ENCODE measurements around the gene PGF. TPM values are rescaled to one million over a fixed set of nuclear protein-coding genes. Genes with fewer than 3 reads are reported as not detected.

PGF gene
- total RNA-seq, 1 donor from 2014 or later: 4.7 TPM

DNA sequence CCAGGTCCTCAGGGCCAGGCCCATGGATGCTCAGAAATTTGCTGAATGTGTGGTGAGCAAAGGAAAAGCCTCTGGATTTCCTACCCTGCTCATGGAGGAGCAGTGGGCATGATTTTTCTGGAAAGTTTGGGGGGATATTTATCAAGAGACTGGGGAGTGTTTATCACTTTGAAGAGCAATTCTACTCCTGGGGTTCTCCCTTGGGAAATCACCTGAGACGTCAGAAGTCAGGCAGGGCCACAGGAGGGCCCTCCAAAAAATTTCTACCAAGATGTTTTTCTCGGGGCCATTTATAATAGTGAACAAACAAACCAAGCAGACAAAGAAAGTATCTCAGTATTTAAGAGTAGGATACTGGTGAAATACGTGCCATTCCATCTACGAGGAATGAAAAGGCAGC lies 27.3 kb upstream of the PGF start:
- Histone ChIP-seq H3K4me1 (peaks cover 6% of the 10 kb centered on the region), H3K27me3 (no peaks in the 10 kb centered on the region), H3K9me3 (no peaks in the 10 kb centered on the region), H3K4me3 (no peak overlapping the region), H3K36me3 (no peaks in the 10 kb centered on the region), H3K27ac (no peak overlapping the region)
- no peak for ATAC-seq
- intact Hi-C loops (cut with DNase I): no loop called here
- TF ChIP-seq, protein P1, sequence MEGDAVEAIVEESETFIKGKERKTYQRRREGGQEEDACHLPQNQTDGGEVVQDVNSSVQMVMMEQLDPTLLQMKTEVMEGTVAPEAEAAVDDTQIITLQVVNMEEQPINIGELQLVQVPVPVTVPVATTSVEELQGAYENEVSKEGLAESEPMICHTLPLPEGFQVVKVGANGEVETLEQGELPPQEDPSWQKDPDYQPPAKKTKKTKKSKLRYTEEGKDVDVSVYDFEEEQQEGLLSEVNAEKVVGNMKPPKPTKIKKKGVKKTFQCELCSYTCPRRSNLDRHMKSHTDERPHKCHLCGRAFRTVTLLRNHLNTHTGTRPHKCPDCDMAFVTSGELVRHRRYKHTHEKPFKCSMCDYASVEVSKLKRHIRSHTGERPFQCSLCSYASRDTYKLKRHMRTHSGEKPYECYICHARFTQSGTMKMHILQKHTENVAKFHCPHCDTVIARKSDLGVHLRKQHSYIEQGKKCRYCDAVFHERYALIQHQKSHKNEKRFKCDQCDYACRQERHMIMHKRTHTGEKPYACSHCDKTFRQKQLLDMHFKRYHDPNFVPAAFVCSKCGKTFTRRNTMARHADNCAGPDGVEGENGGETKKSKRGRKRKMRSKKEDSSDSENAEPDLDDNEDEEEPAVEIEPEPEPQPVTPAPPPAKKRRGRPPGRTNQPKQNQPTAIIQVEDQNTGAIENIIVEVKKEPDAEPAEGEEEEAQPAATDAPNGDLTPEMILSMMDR (IDR thresholded peaks at IDR 0.05): no peak
- DNase-seq: no peak

DNA sequence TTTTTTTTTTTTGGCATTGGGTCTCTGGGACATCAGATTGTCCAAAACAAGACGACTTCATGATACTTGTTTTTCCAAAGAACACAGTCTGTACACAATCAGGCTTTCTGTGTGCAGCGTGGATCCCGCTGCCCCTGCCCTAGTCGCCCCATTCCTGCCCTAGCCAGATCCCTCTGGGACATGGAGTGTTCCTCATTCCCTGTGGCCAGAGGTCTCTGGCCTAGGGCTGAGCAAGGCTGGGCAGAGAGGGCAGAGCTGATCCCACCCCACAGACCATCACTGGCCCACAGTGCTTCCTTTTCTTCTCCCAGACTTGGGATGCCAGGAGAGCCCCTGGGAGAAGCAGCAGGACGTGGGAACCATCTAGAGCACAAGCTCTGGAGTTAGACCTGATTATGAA lies 26.4 kb upstream of the PGF start:
- TF ChIP-seq, protein P1 (IDR thresholded peaks at IDR 0.05): no peak
- H3K4me3 ChIP-seq: no peak overlapping the region
- H3K4me1 ChIP-seq: peaks cover 6% of the 10 kb centered on the region
- no peaks in the 10 kb centered on the region for H3K36me3 ChIP-seq
- H3K27ac ChIP-seq: no peak overlapping the region
- DNase-seq: no peak
- no peaks in the 10 kb centered on the region for H3K9me3 ChIP-seq
- H3K27me3 ChIP-seq: no peaks in the 10 kb centered on the region
- ATAC-seq: no peak
- intact Hi-C loops (cut with DNase I): no loop called here

DNA sequence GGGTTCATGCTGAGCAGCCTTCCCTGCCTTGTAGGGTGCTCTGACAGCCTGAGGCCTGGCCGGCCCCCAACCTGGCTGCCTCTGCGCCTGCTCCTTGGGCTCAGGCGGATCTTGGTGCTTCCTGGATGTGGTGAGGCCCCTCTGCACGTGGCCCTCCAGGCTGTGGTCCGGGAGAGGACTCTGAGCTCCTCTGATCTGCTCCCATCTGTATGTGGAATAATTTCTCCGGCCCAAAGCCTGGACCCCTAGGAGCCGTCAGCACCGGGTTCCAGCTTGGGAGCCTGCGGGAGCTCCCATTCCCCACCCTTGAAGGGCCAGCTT lies 26.0 kb upstream of the PGF start:
- H3K4me3 ChIP-seq: no peak overlapping the region
- TF ChIP-seq, protein P1 (IDR thresholded peaks at IDR 0.05): no peak
- H3K9me3 ChIP-seq: no peaks in the 10 kb centered on the region
- DNase-seq (no peak), ATAC-seq (no peak)
- H3K36me3 ChIP-seq: no peaks in the 10 kb centered on the region
- intact Hi-C loops (cut with DNase I): no loop called here
- peaks cover 6% of the 10 kb centered on the region for H3K4me1 ChIP-seq
- H3K27ac ChIP-seq: no peak overlapping the region
- H3K27me3 ChIP-seq: no peaks in the 10 kb centered on the region

DNA sequence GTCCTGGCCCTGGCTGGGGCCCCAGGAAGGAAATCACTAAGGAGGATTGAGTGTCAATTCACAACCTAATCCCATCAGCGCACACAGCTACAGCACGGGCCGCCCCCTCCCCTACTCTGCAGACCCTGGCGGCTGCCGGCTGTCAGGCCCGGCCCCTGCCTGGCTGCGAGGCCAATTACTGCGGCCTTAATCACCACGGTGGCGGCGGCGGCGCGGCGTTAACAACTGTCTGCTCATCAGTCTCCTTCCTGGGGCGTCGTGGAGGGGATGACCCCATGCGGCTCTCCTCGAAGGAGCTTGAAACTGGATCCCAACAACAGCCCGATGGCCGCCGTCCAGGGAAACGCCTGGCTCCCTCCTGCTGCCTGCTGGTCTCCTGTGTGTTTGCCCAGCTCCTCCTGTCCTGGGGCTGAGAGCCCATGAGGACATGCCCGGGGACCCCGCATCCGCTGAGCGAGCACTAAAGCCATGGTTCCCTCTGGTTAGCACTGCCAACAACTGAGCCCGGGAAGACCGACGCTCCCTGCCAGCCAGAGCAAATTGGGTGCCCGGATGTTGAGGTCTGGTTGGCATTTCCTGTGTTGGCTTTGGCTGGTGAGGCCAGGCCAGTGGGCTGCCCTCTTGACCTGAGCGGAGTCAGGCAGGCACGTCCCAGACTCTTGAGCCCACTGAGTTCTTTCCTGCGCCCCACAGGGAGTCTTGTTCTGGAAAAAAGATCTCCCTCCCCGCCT lies 25.5 kb upstream of the PGF start:
- no peak for DNase-seq
- TF ChIP-seq, protein P1 (IDR thresholded peaks at IDR 0.05): no peak
- H3K4me1 ChIP-seq: peaks cover 6% of the 10 kb centered on the region

DNA sequence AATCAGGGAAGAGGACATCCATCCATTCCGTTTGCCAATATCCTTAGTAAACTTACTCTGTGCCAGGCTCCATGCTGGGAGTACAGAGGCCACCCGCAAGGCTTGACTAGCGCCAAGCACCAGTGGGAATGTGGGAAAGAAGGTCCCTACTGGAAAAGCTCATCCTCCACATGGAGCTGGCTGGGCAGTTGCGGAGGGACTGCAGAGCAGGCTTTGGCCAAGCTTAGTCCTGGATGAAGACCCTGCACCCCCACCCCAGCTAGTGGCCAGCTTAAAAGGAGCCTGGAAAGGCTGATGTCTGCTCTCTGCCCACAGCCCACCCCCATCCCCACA lies 25.0 kb upstream of the PGF start:
- H3K27ac ChIP-seq: no peak overlapping the region
- DNase-seq: no peak
- TF ChIP-seq, protein P1 (IDR thresholded peaks at IDR 0.05): no peak
- intact Hi-C loops (cut with DNase I): no loop called here
- no peak for ATAC-seq
- H3K27me3 ChIP-seq: no peaks in the 10 kb centered on the region
- H3K9me3 ChIP-seq: no peaks in the 10 kb centered on the region
- H3K4me1 ChIP-seq: peaks cover 6% of the 10 kb centered on the region
- no peaks in the 10 kb centered on the region for H3K36me3 ChIP-seq
- no peak overlapping the region for H3K4me3 ChIP-seq

More for the DNA sequence above, 25.5 kb upstream of the PGF start:
- intact Hi-C loops (cut with DNase I): no loop called here
- Histone ChIP-seq H3K27ac (no peak overlapping the region), H3K4me3 (no peak overlapping the region), H3K36me3 (no peaks in the 10 kb centered on the region), H3K27me3 (no peaks in the 10 kb centered on the region), H3K9me3 (no peaks in the 10 kb centered on the region)
- ATAC-seq: peak; percentile 3

All from upper lobe of right lung (tissue), 1 donor.